ENCODE measurements around the gene OCA2. TPM values are rescaled to one million over a fixed set of nuclear protein-coding genes. Genes with fewer than 3 reads are reported as not detected.

Gene OCA2
- total RNA-seq, 4 donors from 2014 or later, result 7.0 to 53.1 (median 20.4) TPM

DNA sequence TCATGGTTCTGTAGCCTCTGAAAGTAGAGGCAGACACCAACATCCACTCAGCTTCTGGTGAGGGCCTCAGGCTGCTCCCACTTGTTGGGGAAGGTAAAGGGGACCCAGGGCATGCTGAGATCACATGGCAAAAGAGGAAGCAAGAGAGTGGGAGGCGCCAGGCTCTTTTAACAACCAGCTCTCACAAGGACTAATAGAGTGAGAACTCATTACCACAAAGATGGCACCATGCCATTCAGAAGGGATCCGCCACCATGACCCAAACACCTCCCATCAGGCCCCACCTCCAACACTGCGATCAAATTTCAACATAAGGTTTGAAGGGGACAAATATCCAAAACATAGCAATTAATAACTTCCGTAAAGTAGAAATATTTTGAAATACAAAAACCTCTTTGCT, 192.3 kb downstream of the OCA2 start:
- Histone ChIP-seq H3K36me3 (no peaks in the 10 kb centered on the region), H3K27me3 (no peaks in the 10 kb centered on the region), H3K4me3 (no peak overlapping the region), H3K9me3 (peaks cover 8% of the 10 kb centered on the region), H3K4me1 (no peaks in the 10 kb centered on the region), H3K27ac (no peak overlapping the region)
- no peak for DNase-seq (ENCODE audit: low spot score in 2 of 2)
- TF ChIP-seq EP300 (IDR thresholded peaks at IDR 0.05), result no peak
- no peak for TF ChIP-seq POLR2A (IDR thresholded peaks at IDR 0.05)
- no peak for TF ChIP-seq CTCF (IDR thresholded peaks at IDR 0.05)
- TF ChIP-seq POLR2AphosphoS5 (IDR thresholded peaks at IDR 0.05), result no peak
- 76% methylated on average over 4 of the region's 4 CpGs for WGBS

DNA sequence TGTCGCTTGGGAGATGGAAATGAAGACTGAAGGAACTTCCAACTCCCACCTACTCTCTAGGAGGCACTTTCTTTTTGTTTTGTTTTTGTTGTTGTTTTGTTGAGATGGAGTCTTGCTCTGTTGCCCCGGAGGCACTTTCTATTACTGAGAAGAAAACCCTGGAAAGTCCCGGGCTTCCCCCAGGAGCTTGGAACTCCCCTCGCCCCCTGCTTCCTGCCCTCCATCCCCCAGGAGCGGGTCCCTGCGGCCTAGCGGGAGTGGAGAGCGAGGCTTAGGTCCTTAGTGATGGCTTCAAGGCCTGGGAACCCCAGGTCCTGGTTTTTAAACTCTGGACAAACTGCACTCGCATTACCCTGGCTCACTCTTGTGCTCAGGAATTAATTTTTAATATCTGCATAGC, 195.7 kb downstream of the OCA2 start:
- Histone ChIP-seq H3K4me1 (no peaks in the 10 kb centered on the region), H3K9me3 (peaks cover 8% of the 10 kb centered on the region), H3K27me3 (no peaks in the 10 kb centered on the region), H3K4me3 (no peak overlapping the region), H3K36me3 (no peaks in the 10 kb centered on the region), H3K27ac (no peak overlapping the region)
- TF ChIP-seq CTCF (IDR thresholded peaks at IDR 0.05) (no peak), POLR2A (IDR thresholded peaks at IDR 0.05) (no peak), EP300 (IDR thresholded peaks at IDR 0.05) (no peak), POLR2AphosphoS5 (IDR thresholded peaks at IDR 0.05) (no peak)
- WGBS, result 86% methylated on average over 9 of the region's 9 CpGs
- DNase-seq (ENCODE audit: low spot score in 2 of 2), result no peak

DNA sequence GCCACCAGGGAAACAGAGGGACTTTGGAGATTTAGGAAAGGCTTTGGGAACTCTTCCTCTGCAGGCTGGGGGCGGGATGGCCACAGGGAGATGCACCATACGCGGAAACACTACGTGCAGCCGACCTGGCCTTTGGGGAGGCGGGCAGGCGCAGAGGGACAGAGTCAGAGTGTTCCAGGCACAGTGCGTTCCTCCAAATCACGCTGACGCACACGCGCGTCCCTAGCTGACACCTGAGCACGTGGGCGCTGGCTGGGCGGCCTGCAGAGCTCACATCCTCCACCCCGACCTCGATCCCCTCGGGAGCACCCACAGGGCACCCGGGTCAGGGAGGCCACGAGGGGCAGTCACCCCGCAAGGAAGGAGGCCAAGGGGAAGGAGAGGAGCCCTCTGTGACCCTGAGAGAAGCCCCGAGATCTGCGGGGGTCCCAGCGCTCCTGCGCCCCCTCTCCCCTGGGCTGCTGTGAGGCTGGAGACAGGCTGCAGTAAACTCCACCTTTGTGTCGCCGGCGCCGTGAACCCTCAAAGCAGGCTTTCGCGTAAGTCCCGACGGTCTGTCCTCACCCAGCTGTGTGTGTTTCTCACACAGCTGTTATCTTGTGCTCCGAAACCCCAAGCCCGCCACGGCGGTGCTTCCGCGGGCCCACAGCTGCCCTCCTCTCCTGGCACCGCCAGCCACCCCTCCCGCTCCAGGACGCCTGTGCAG, 196.3 kb downstream of the OCA2 start:
- Histone ChIP-seq H3K27me3 (no peaks in the 10 kb centered on the region), H3K9me3 (peaks cover 8% of the 10 kb centered on the region), H3K4me3 (no peak overlapping the region), H3K27ac (no peak overlapping the region), H3K36me3 (no peaks in the 10 kb centered on the region), H3K4me1 (no peaks in the 10 kb centered on the region)
- WGBS, result 84% methylated on average over 36 of the region's 43 CpGs
- no peak for TF ChIP-seq CTCF (IDR thresholded peaks at IDR 0.05)
- TF ChIP-seq EP300 (IDR thresholded peaks at IDR 0.05), result no peak
- no peak for TF ChIP-seq POLR2AphosphoS5 (IDR thresholded peaks at IDR 0.05)
- TF ChIP-seq POLR2A (IDR thresholded peaks at IDR 0.05), result no peak
- DNase-seq (ENCODE audit: low spot score in 2 of 2), result no peak

GRCh38 chr15:27899583-27900285, 199.4 kb downstream of the OCA2 start:
- Histone ChIP-seq H3K4me1 (no peaks in the 10 kb centered on the region), H3K4me3 (no peak overlapping the region), H3K36me3 (no peaks in the 10 kb centered on the region), H3K9me3 (no peaks in the 10 kb centered on the region), H3K27me3 (no peaks in the 10 kb centered on the region), H3K27ac (no peak overlapping the region)
- WGBS, result 89% methylated on average over 5 of the region's 5 CpGs
- DNase-seq (ENCODE audit: low spot score in 2 of 2), result no peak
- TF ChIP-seq POLR2A (IDR thresholded peaks at IDR 0.05) (no peak), EP300 (IDR thresholded peaks at IDR 0.05) (no peak), POLR2AphosphoS5 (IDR thresholded peaks at IDR 0.05) (no peak), CTCF (IDR thresholded peaks at IDR 0.05) (no peak)

- H3K36me3 ChIP-seq, result no peaks in the 10 kb centered on the region
- no peak overlapping the region for H3K4me3 ChIP-seq
- no peaks in the 10 kb centered on the region for H3K4me1 ChIP-seq
- H3K9me3 ChIP-seq, result peaks cover 6% of the 10 kb centered on the region
- H3K27ac ChIP-seq, result no peak overlapping the region
- DNase-seq (ENCODE audit: low spot score in 2 of 2), result no peak
- 91% methylated on average over 9 of the region's 9 CpGs for WGBS
- H3K27me3 ChIP-seq, result no peaks in the 10 kb centered on the region
- TF ChIP-seq EP300 (IDR thresholded peaks at IDR 0.05) (no peak), POLR2A (IDR thresholded peaks at IDR 0.05) (no peak), CTCF (IDR thresholded peaks at IDR 0.05) (no peak), POLR2AphosphoS5 (IDR thresholded peaks at IDR 0.05) (no peak)
Observed at GRCh38 chr15:27897481-27897880, 201.6 kb downstream of the OCA2 start.
